IMR-90 (cell line): Measurements from ENCODE around the gene ST6GALNAC2.

Source experiments
- CHD1 ChIP-seq: IDR thresholded peaks from 2 replicates; pipeline ENCODE4 v1.6.1; 2012; ENCODE audit warnings: low read depth, low read length, improper control_type of control experiment
- MAZ ChIP-seq: IDR thresholded peaks from 2 replicates; pipeline ENCODE4 v1.6.1; 2012; ENCODE audit warnings: low read depth, mild to moderate bottlenecking, low read length, improper control_type of control experiment, moderate library complexity, borderline replicate concordance
- POLR2A ChIP-seq: IDR thresholded peaks from 2 replicates; pipeline ENCODE4 v1.6.1; 2012; ENCODE audit warnings: mild to moderate bottlenecking, low read depth, low read length
- RAD21 ChIP-seq: IDR thresholded peaks from 2 replicates; pipeline ENCODE4 v1.6.1; 2012; ENCODE audit warnings: low read length, improper control_type of control experiment
- TF ChIP-seq, protein P1 (sequence below): conservative IDR thresholded peaks from 2 replicates; pipeline ENCODE4 v1.5.1; 2012; ENCODE audit warnings: mild to moderate bottlenecking, low read depth, low read length, improper control_type of control experiment

DNA sequence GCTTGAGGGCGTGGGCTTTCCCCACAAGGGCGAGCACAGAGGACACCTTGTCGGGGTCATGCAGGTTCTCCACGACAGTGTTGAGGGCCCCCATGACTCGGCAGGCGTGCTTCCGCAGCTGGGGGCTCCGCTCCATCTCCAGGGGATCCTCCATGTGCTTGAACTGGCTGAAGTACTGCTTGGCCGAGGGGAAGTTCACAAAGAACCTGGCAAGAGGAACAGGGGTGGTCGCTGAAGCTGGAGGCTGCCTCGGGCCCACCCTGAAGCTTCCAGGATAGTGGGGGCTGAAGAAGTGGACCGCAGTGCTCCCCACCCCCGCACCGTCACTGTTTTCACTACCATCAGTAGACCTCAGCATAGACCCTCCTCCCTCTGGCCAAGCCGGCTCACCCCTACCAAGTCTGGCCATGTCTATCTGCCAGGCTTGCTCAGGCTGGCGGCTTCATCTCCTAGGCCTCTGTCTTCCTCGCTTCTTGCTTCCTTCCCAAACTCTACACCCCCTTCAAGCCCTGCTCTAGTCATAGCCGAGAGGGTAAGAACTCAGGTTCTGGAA is 54.1 kb downstream of the ST6GALNAC2 start:
- TF ChIP-seq POLR2A = no peak
- no peak for TF ChIP-seq RAD21
- no peak for TF ChIP-seq CHD1
- TF ChIP-seq, protein P1, sequence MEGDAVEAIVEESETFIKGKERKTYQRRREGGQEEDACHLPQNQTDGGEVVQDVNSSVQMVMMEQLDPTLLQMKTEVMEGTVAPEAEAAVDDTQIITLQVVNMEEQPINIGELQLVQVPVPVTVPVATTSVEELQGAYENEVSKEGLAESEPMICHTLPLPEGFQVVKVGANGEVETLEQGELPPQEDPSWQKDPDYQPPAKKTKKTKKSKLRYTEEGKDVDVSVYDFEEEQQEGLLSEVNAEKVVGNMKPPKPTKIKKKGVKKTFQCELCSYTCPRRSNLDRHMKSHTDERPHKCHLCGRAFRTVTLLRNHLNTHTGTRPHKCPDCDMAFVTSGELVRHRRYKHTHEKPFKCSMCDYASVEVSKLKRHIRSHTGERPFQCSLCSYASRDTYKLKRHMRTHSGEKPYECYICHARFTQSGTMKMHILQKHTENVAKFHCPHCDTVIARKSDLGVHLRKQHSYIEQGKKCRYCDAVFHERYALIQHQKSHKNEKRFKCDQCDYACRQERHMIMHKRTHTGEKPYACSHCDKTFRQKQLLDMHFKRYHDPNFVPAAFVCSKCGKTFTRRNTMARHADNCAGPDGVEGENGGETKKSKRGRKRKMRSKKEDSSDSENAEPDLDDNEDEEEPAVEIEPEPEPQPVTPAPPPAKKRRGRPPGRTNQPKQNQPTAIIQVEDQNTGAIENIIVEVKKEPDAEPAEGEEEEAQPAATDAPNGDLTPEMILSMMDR = no peak
- no peak for TF ChIP-seq MAZ
